A549 (cell line): ENCODE measurements around the gene CNTNAP2. TPM values are rescaled to one million over a fixed set of nuclear protein-coding genes. Genes with fewer than 3 reads are reported as not detected.

ENCODE experiments used
- ATAC-seq, 2 experiments: fragments of 200-7000 bp in 1 of 2; fragments of >200 bp in 1 of 2; cut with Nextera tagmentation in 1 of 2; cut with Tn5 transposase in 1 of 2; 3 replicates each; pipeline versions ENCODE4 v1.8.0 to v1.9.1; 2018 to 2020; ENCODE audit warnings: mild to moderate bottlenecking in 1 of 2, moderate library complexity in 1 of 2
- CTCF ChIA-PET: fragments of 300-600 bp; sonication (Branson Sonifier 250); formaldehyde crosslinking; extraction: SDS; loops from one replicate; lab custom pipeline; 2021; ENCODE audit warnings: antibody characterized with exemption, inconsistent platforms; lab: Yijun Ruan, JAX
- POLR2A ChIA-PET: fragments of 350-600 bp; formaldehyde crosslinking; extraction: SDS; loops from one replicate; lab custom pipeline; 2021; ENCODE audit warnings: antibody characterized with exemption, inconsistent platforms; lab: Yijun Ruan, JAX
- DNase-seq, 2 experiments: peaks; one replicate each; pipeline versions ENCODE4 v3.0.0 to v3.0.0-alpha.2; 2011 to 2016; ENCODE audit warnings: low read depth in 1 of 2, low spot score in 1 of 2
- FAIRE-seq: peaks from 2 replicates; lab custom pipeline; 2011; peaks lifted over from hg19 to GRCh38; lab: Jason Lieb, UNC
- H3K27ac ChIP-seq, 2 experiments: fragments of >200 bp; sonication (Bioruptor Twin); formaldehyde crosslinking; 3 replicates each; pipeline ENCODE4 v1.5.1; 2016 to 2017
- H3K4me1 ChIP-seq: fragments of >200 bp; sonication (Bioruptor Twin); formaldehyde crosslinking; 3 replicates; pipeline ENCODE4 v1.6.1; 2016
- H3K4me2 ChIP-seq: fragments of >200 bp; sonication (Bioruptor Twin); formaldehyde crosslinking; 3 replicates; pipeline ENCODE4 v1.6.1; 2016
- H3K4me3 ChIP-seq: fragments of >200 bp; sonication (Bioruptor Twin); formaldehyde crosslinking; 3 replicates; pipeline ENCODE4 v1.5.1; 2016
- H3K9me3 ChIP-seq: fragments of >200 bp; sonication (Bioruptor Twin); formaldehyde crosslinking; 3 replicates; pipeline ENCODE4 v1.6.1; 2016
- CBX8 ChIP-seq: fragments of 200-600 bp; sonication (generic); IDR thresholded peaks from 2 replicates; pipeline ENCODE4 v1.6.1; 2016
- CEBPB ChIP-seq, 2 experiments: fragments of >200 bp in 1 of 2; sonication (Bioruptor Twin) in 1 of 2; formaldehyde crosslinking in 1 of 2; IDR thresholded peaks; 2 replicates each; pipeline ENCODE4 v1.6.1; 2012 to 2016
- E2F6 ChIP-seq: IDR thresholded peaks from 2 replicates; pipeline ENCODE4 v1.6.1; 2012; ENCODE audit warnings: low read depth, borderline replicate concordance
- EHMT2 ChIP-seq: fragments of 200-600 bp; sonication (generic); IDR thresholded peaks from 2 replicates; pipeline ENCODE4 v1.6.1; 2016; ENCODE audit warnings: antibody characterized with exemption, low read depth, mild to moderate bottlenecking, moderate library complexity
- HEYL ChIP-seq: fragments of 250-450 bp; sonication (Bioruptor Pico); IDR thresholded peaks from 2 replicates; pipeline ENCODE4 v1.8.0; 2021; ENCODE audit warnings: mild to moderate bottlenecking, moderate library complexity
- HMGXB4 ChIP-seq: fragments of 250-450 bp; sonication (Bioruptor Pico); IDR thresholded peaks from 2 replicates; pipeline ENCODE4 v1.5.0; 2021; ENCODE audit warnings: mild to moderate bottlenecking, moderate library complexity, borderline replicate concordance
- HOXB13 ChIP-seq: fragments of 250-450 bp; sonication (Bioruptor Pico); IDR thresholded peaks from 2 replicates; pipeline ENCODE4 v1.5.0; 2020; ENCODE audit warnings: low read depth, mild to moderate bottlenecking, moderate library complexity
- HOXB5 ChIP-seq: fragments of 250-450 bp; sonication (Bioruptor Pico); IDR thresholded peaks from 2 replicates; pipeline ENCODE4 v1.5.0; 2020; ENCODE audit warnings: mild to moderate bottlenecking, moderate library complexity
- JUNB ChIP-seq: fragments of >200 bp; sonication (Bioruptor Twin); formaldehyde crosslinking; IDR thresholded peaks from 2 replicates; pipeline ENCODE4 v1.6.1; 2016
- KDM5A ChIP-seq: fragments of 200-600 bp; sonication (generic); IDR thresholded peaks from 2 replicates; pipeline ENCODE4 v1.6.1; 2016; ENCODE audit warnings: antibody characterized with exemption, mild to moderate bottlenecking
- MAFK ChIP-seq: fragments of 450-650 bp; IDR thresholded peaks from 2 replicates; pipeline ENCODE4 v1.6.1; 2014; ENCODE audit not compliant: partially characterized antibody
- MYC ChIP-seq: IDR thresholded peaks from 2 replicates; pipeline ENCODE4 v1.6.1; 2012; ENCODE audit warnings: mild to moderate bottlenecking, inconsistent platforms, low read length, improper control_type of control experiment, borderline replicate concordance
- PHF8 ChIP-seq: fragments of 200-600 bp; sonication (generic); IDR thresholded peaks from 2 replicates; pipeline ENCODE4 v1.6.1; 2016; ENCODE audit warnings: low read depth, mild to moderate bottlenecking, antibody characterized with exemption, moderate library complexity, borderline replicate concordance
- POLR2A ChIP-seq: IDR thresholded peaks from 2 replicates; pipeline ENCODE4 v1.6.1; 2012; ENCODE audit warnings: mild to moderate bottlenecking, low read length
- RAD21 ChIP-seq, 2 experiments: fragments of >200 bp in 1 of 2; sonication (Bioruptor Twin) in 1 of 2; formaldehyde crosslinking in 1 of 2; IDR thresholded peaks in 1 of 2; conservative IDR thresholded peaks in 1 of 2; 2 replicates in 1 of 2; 3 replicates in 1 of 2; pipeline ENCODE4 v1.6.1; 2012 to 2018; ENCODE audit warnings: inconsistent platforms in 1 of 2
- RARB ChIP-seq: fragments of 250-450 bp; sonication (Bioruptor Pico); IDR thresholded peaks from 2 replicates; pipeline ENCODE4 v1.8.0; 2021; ENCODE audit warnings: mild to moderate bottlenecking, moderate library complexity
- RNF2 ChIP-seq: fragments of 200-600 bp; sonication (generic); IDR thresholded peaks from 2 replicates; pipeline ENCODE4 v1.6.1; 2016; ENCODE audit warnings: low read depth, mild to moderate bottlenecking, antibody characterized with exemption, moderate library complexity, borderline replicate concordance
- SMC3 ChIP-seq: fragments of >200 bp; sonication (Bioruptor Twin); formaldehyde crosslinking; IDR thresholded peaks from 3 replicates; pipeline ENCODE4 v1.6.1; 2018; ENCODE audit warnings: inconsistent platforms
- SREBF2 ChIP-seq: fragments of 450-650 bp; IDR thresholded peaks from 2 replicates; pipeline ENCODE4 v1.6.1; 2014; ENCODE audit warnings: mild to moderate bottlenecking, moderate library complexity
- TP53 ChIP-seq: fragments of 250-450 bp; sonication (Bioruptor Pico); IDR thresholded peaks from 2 replicates; pipeline ENCODE4 v1.5.0; 2021; ENCODE audit warnings: mild to moderate bottlenecking, moderate library complexity
- ZFP36 ChIP-seq: fragments of 450-650 bp; IDR thresholded peaks from 2 replicates; pipeline ENCODE4 v1.6.1; 2014; ENCODE audit warnings: borderline replicate concordance; ENCODE audit not compliant: partially characterized antibody
- ZSCAN20 ChIP-seq: fragments of 250-450 bp; sonication (Bioruptor Pico); IDR thresholded peaks from 2 replicates; pipeline ENCODE4 v1.8.0; 2022; ENCODE audit warnings: mild to moderate bottlenecking, moderate library complexity
- WGBS: methylation state at CpG from one replicate; pipeline ENCODE4 v1.1.6; 2017; ENCODE audit errors: missing lambda C conversion rate; 5-methylcytosine and 5-hydroxymethylcytosine counted together
- polyA plus RNA-seq, 4 experiments: library from polyadenylated mRNA; depleted of rRNA in 3 of 4; stranded (reverse); fragments of >200 nt; fragmentation: RNase III in 1 of 4; extraction: RNeasy Plus Mini Kit Qiagen cat#74134 plus additional on column Dnase treatment in 1 of 4; gene quantifications; 2 replicates in 3 of 4; 3 replicates in 1 of 4; pipeline ENCODE4 v1.2.3, GENCODE V29; 2011 to 2017
- TF ChIP-seq, protein P1 (sequence below): fragments of >200 bp; sonication (Bioruptor Twin); formaldehyde crosslinking; IDR thresholded peaks from 3 replicates; pipeline ENCODE4 v1.5.1; 2016

Gene CNTNAP2
- polyA plus RNA-seq, 2 of the 4 experiments (the other 2 are of a cell fraction): 0.05 to 0.13 TPM

GRCh38 chr7:147465223-147465622 lies 1348.6 kb downstream of the CNTNAP2 start:
- TF ChIP-seq RARB (no peak), JUNB (no peak), EHMT2 (no peak), SMC3 (no peak), HMGXB4 (CRISPR knock-in tag) (no peak), HOXB13 (CRISPR knock-in tag) (no peak), KDM5A (no peak), MYC (no peak), CEBPB (IDR thresholded peaks at IDR 0.05) (no peak), ZFP36 (no peak), PHF8 (no peak), CBX8 (no peak), E2F6 (no peak), RAD21 (conservative IDR thresholded peaks at IDR 0.05 in 1 of 2, IDR thresholded peaks at IDR 0.05 in 1 of 2) (no peak)
- H3K4me1 ChIP-seq: no peaks in the 10 kb centered on the region
- H3K4me3 ChIP-seq: no peak overlapping the region
- WGBS: 90% methylated on average over 2 of the region's 2 CpGs
- ATAC-seq (no peak), DNase-seq (no peak), FAIRE-seq (peak; percentile 28)
- CTCF ChIA-PET: interaction anchor here (0.6 kb wide), 1 partner anchor 111 kb away, joined by 3 read pairs; no protein-coding TSS in a partner anchor
- POLR2A ChIA-PET: no interaction called here
- H3K4me2 ChIP-seq: no peak overlapping the region
- H3K9me3 ChIP-seq: no peaks in the 10 kb centered on the region
- H3K27ac ChIP-seq: no peak overlapping the region

GRCh38 chr7:147472556-147472955 lies 1356.0 kb downstream of the CNTNAP2 start:
- no peak overlapping the region for H3K27ac ChIP-seq
- DNase-seq (no peak), ATAC-seq (no peak), FAIRE-seq (no peak)
- no peak for TF ChIP-seq HEYL
- TF ChIP-seq ZSCAN20 (CRISPR knock-in tag): no peak
- TF ChIP-seq EHMT2: no peak
- no peak for TF ChIP-seq SMC3
- TF ChIP-seq, protein P1, sequence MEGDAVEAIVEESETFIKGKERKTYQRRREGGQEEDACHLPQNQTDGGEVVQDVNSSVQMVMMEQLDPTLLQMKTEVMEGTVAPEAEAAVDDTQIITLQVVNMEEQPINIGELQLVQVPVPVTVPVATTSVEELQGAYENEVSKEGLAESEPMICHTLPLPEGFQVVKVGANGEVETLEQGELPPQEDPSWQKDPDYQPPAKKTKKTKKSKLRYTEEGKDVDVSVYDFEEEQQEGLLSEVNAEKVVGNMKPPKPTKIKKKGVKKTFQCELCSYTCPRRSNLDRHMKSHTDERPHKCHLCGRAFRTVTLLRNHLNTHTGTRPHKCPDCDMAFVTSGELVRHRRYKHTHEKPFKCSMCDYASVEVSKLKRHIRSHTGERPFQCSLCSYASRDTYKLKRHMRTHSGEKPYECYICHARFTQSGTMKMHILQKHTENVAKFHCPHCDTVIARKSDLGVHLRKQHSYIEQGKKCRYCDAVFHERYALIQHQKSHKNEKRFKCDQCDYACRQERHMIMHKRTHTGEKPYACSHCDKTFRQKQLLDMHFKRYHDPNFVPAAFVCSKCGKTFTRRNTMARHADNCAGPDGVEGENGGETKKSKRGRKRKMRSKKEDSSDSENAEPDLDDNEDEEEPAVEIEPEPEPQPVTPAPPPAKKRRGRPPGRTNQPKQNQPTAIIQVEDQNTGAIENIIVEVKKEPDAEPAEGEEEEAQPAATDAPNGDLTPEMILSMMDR: no peak
- TF ChIP-seq POLR2A: no peak
- H3K9me3 ChIP-seq: no peaks in the 10 kb centered on the region
- no peaks in the 10 kb centered on the region for H3K4me1 ChIP-seq
- ChIA-PET POLR2A (no interaction called here), CTCF (no interaction called here)
- no peak overlapping the region for H3K4me3 ChIP-seq
- no peak overlapping the region for H3K4me2 ChIP-seq

- no peaks in the 10 kb centered on the region for H3K4me1 ChIP-seq
- WGBS: 24% methylated on average over 4 of the region's 4 CpGs
- no peak overlapping the region for H3K4me2 ChIP-seq
- H3K4me3 ChIP-seq: no peak overlapping the region
- H3K9me3 ChIP-seq: no peaks in the 10 kb centered on the region
- CTCF ChIA-PET: interaction anchor here (1.5 kb wide), 1 partner anchor 14 kb away, joined by 3 read pairs; no protein-coding TSS in a partner anchor
- ATAC-seq: no peak
- H3K27ac ChIP-seq: no peak overlapping the region
- no peak for DNase-seq
- TF ChIP-seq MAFK: no peak
- TF ChIP-seq HOXB5 (CRISPR knock-in tag): no peak
- no peak for TF ChIP-seq TP53
- TF ChIP-seq KDM5A: no peak
- no peak for TF ChIP-seq RNF2
- TF ChIP-seq SREBF2: no peak
- FAIRE-seq: no peak
- POLR2A ChIA-PET: no interaction called here
Measured at GRCh38 chr7:147474862-147475261, 1358.3 kb downstream of the CNTNAP2 start.
